HUES64 (cell line): ENCODE data around the gene CPA5.
"Not testable (repeated sequence)": the region's sequence is repeated elsewhere in the genome, so short reads cannot be mapped to it uniquely, and the experiment has no call there.

Experiments used
- H3K27ac ChIP-seq: 2 replicates; pipeline ENCODE4 v1.7.0; 2013; ENCODE audit warnings: low read depth, low read length, inconsistent platforms
- H3K27me3 ChIP-seq: 2 replicates; pipeline ENCODE4 v1.6.1; 2013; ENCODE audit warnings: mild to moderate bottlenecking, low read length; ENCODE audit not compliant: insufficient read depth
- H3K36me3 ChIP-seq: 2 replicates; pipeline ENCODE4 v1.6.1; 2013; ENCODE audit warnings: mild to moderate bottlenecking, low read length; ENCODE audit not compliant: insufficient read depth
- H3K4me1 ChIP-seq: 2 replicates; pipeline ENCODE4 v1.6.1; 2013; ENCODE audit warnings: mild to moderate bottlenecking, low read length, moderate library complexity; ENCODE audit not compliant: insufficient read depth
- H3K4me3 ChIP-seq: 2 replicates; pipeline ENCODE4 v1.5.1; 2013; ENCODE audit warnings: mild to moderate bottlenecking, low read length, moderate library complexity
- H3K9ac ChIP-seq: 2 replicates; pipeline ENCODE4 v1.6.1; 2013; ENCODE audit warnings: mild to moderate bottlenecking, low read depth, low read length
- H3K9me3 ChIP-seq: 2 replicates; pipeline ENCODE4 v1.6.1; 2013; ENCODE audit warnings: low read depth, low read length; ENCODE audit not compliant: insufficient read depth
- WGBS: fragments of 150-250, 120-280 bp; methylation state at CpG from one replicate; pipeline ENCODE4 v1.1.7; 2013; ENCODE audit warnings: missing lambda C conversion rate; 5-methylcytosine and 5-hydroxymethylcytosine counted together

CPA5 gene

GRCh38 chr7:130304878-130305277 lies 39.7 kb upstream of the CPA5 start:
- 86% methylated on average over 3 of the region's 3 CpGs for WGBS
- H3K9me3 ChIP-seq: no peaks in the 10 kb centered on the region
- no peak overlapping the region for H3K27ac ChIP-seq
- H3K4me1 ChIP-seq: no peaks in the 10 kb centered on the region
- H3K4me3 ChIP-seq: no peak overlapping the region
- H3K36me3 ChIP-seq: no peaks in the 10 kb centered on the region
- no peaks in the 10 kb centered on the region for H3K27me3 ChIP-seq
- no peak overlapping the region for H3K9ac ChIP-seq

- Histone ChIP-seq H3K4me1 (no peaks in the 10 kb centered on the region), H3K27ac (no peak overlapping the region), H3K9ac (no peak overlapping the region), H3K27me3 (no peaks in the 10 kb centered on the region), H3K36me3 (no peaks in the 10 kb centered on the region), H3K4me3 (no peak overlapping the region), H3K9me3 (no peaks in the 10 kb centered on the region)
- WGBS: 94% methylated on average over 21 of the region's 21 CpGs
Observed at GRCh38 chr7:130305433-130306042, 39.1 kb upstream of the CPA5 start.

- Histone ChIP-seq H3K9ac (no peak overlapping the region), H3K27ac (no peak overlapping the region), H3K4me3 (no peak overlapping the region), H3K27me3 (no peaks in the 10 kb centered on the region), H3K9me3 (peaks cover 11% of the 10 kb centered on the region), H3K36me3 (no peaks in the 10 kb centered on the region), H3K4me1 (no peaks in the 10 kb centered on the region)
- WGBS: 93% methylated on average over 2 of the region's 6 CpGs
Observed at GRCh38 chr7:130309986-130310385, 34.6 kb upstream of the CPA5 start.

GRCh38 chr7:130314305-130314704 lies 30.3 kb upstream of the CPA5 start:
- peaks cover 11% of the 10 kb centered on the region for H3K9me3 ChIP-seq
- H3K36me3 ChIP-seq: no peaks in the 10 kb centered on the region
- WGBS: 90% methylated on average over 6 of the region's 6 CpGs
- H3K9ac ChIP-seq: no peak overlapping the region
- no peaks in the 10 kb centered on the region for H3K4me1 ChIP-seq
- H3K27ac ChIP-seq: no peak overlapping the region
- no peaks in the 10 kb centered on the region for H3K27me3 ChIP-seq
- no peak overlapping the region for H3K4me3 ChIP-seq

- Histone ChIP-seq H3K9me3 (no peaks in the 10 kb centered on the region), H3K9ac (no peak overlapping the region), H3K27me3 (no peaks in the 10 kb centered on the region), H3K4me1 (peaks cover 4% of the 10 kb centered on the region; the same call in 1 of the 2 replicates), H3K4me3 (no peak overlapping the region), H3K27ac (no peak overlapping the region), H3K36me3 (no peaks in the 10 kb centered on the region)
- 97% methylated on average over 1 of the region's 1 CpG for WGBS
Observed at GRCh38 chr7:130319541-130319940, 25.1 kb upstream of the CPA5 start.

- H3K9ac ChIP-seq, H3K27ac ChIP-seq, H3K9me3 ChIP-seq, H3K4me3 ChIP-seq, H3K36me3 ChIP-seq, H3K4me1 ChIP-seq, H3K27me3 ChIP-seq: not testable (repeated sequence)
- WGBS: 98% methylated on average over 2 of the region's 3 CpGs
Observed at GRCh38 chr7:130321542-130322229, 22.9 kb upstream of the CPA5 start.

- H3K27ac ChIP-seq: no peak overlapping the region
- no peaks in the 10 kb centered on the region for H3K27me3 ChIP-seq
Observed at GRCh38 chr7:130322615-130323014, 22.0 kb upstream of the CPA5 start.

GRCh38 chr7:130324306-130324943 lies 20.2 kb upstream of the CPA5 start:
- Histone ChIP-seq H3K27ac (no peak overlapping the region), H3K4me1 (peaks cover 4% of the 10 kb centered on the region; the same call in 1 of the 2 replicates), H3K9me3 (no peaks in the 10 kb centered on the region), H3K36me3 (no peaks in the 10 kb centered on the region), H3K9ac (no peak overlapping the region), H3K4me3 (no peak overlapping the region), H3K27me3 (no peaks in the 10 kb centered on the region)
- 95% methylated on average over 9 of the region's 10 CpGs for WGBS

More at GRCh38 chr7:130322615-130323014, 22.0 kb upstream of the CPA5 start:
- WGBS: 90% methylated on average over 7 of the region's 7 CpGs
- Histone ChIP-seq H3K9ac (no peak overlapping the region), H3K4me3 (no peak overlapping the region), H3K36me3 (no peaks in the 10 kb centered on the region), H3K4me1 (peaks cover 4% of the 10 kb centered on the region; the same call in 1 of the 2 replicates), H3K9me3 (no peaks in the 10 kb centered on the region)

- no peaks in the 10 kb centered on the region for H3K27me3 ChIP-seq
- WGBS: 100% methylated on average over 2 of the region's 3 CpGs
- H3K9me3 ChIP-seq: no peaks in the 10 kb centered on the region
- H3K36me3 ChIP-seq: no peaks in the 10 kb centered on the region
- no peak overlapping the region for H3K27ac ChIP-seq
- no peaks in the 10 kb centered on the region for H3K4me1 ChIP-seq
- no peak overlapping the region for H3K9ac ChIP-seq
- H3K4me3 ChIP-seq: no peak overlapping the region
Observed at GRCh38 chr7:130329681-130330080, 14.9 kb upstream of the CPA5 start.

GRCh38 chr7:130332259-130333053 lies 12.2 kb upstream of the CPA5 start:
- Histone ChIP-seq H3K9me3 (no peaks in the 10 kb centered on the region), H3K4me3 (no peak overlapping the region), H3K27ac (no peak overlapping the region), H3K4me1 (no peaks in the 10 kb centered on the region), H3K27me3 (no peaks in the 10 kb centered on the region), H3K36me3 (no peaks in the 10 kb centered on the region), H3K9ac (no peak overlapping the region)
- 94% methylated on average over 3 of the region's 4 CpGs for WGBS

- H3K4me3 ChIP-seq: no peak overlapping the region
- H3K9ac ChIP-seq: no peak overlapping the region
- WGBS: no CpG with 5 or more reads among the region's 2 CpGs
- H3K27ac ChIP-seq: no peak overlapping the region
- H3K27me3 ChIP-seq: no peaks in the 10 kb centered on the region
- no peaks in the 10 kb centered on the region for H3K9me3 ChIP-seq
- peaks cover 12% of the 10 kb centered on the region for H3K4me1 ChIP-seq
- H3K36me3 ChIP-seq: no peaks in the 10 kb centered on the region
Observed at GRCh38 chr7:130333832-130334231, 10.8 kb upstream of the CPA5 start.
